WTC11 (cell line): Measurements from ENCODE around the gene METRNL. TPM values are rescaled to one million over a fixed set of nuclear protein-coding genes. Genes with fewer than 3 reads are reported as not detected.
A peak's percentile ranks its signal among the peaks of the same experiment; 100 is the strongest.

ENCODE experiments used
- ATAC-seq: fragments of 200-7000 bp; cut with Tn5 transposase; 2 replicates; pipeline ENCODE4 v1.10.0; 2021; ENCODE audit warnings: mild to moderate bottlenecking, moderate library complexity
- CTCF ChIA-PET: fragments of 300-600 bp; sonication (Branson Sonifier 250); formaldehyde crosslinking; loops from one replicate; lab custom pipeline; 2021; ENCODE audit warnings: antibody characterized with exemption; lab: Charles Lee
- POLR2A ChIA-PET: fragments of 350-600 bp; sonication (Branson Sonifier 250); formaldehyde crosslinking; loops from one replicate; lab custom pipeline; 2021; ENCODE audit warnings: antibody characterized with exemption; lab: Charles Lee
- DNase-seq: peaks from one replicate; pipeline ENCODE4 v3.0.0; 2021; ENCODE audit warnings: low spot score
- H3K27ac Mint-ChIP-seq: 2 replicates; pipeline ENCODE4 v1.8.0; 2021; ENCODE audit warnings: mixed read lengths
- H3K27me3 Mint-ChIP-seq: 2 replicates; pipeline ENCODE4 v1.8.0; 2021; ENCODE audit warnings: low read depth, mild to moderate bottlenecking, moderate library complexity, mixed read lengths
- H3K36me3 Mint-ChIP-seq: 2 replicates; pipeline ENCODE4 v1.8.0; 2021; ENCODE audit warnings: mixed read lengths
- H3K4me1 Mint-ChIP-seq: 2 replicates; pipeline ENCODE4 v1.8.0; 2022; ENCODE audit warnings: mixed read lengths
- H3K4me3 Mint-ChIP-seq: 2 replicates; pipeline ENCODE4 v1.8.0; 2021; ENCODE audit warnings: mild to moderate bottlenecking, moderate library complexity, mixed read lengths
- H3K9me3 Mint-ChIP-seq: 2 replicates; pipeline ENCODE4 v1.8.0; 2021; ENCODE audit warnings: mixed read lengths
- CREB1 ChIP-seq: sonication (generic); formaldehyde crosslinking; IDR thresholded peaks from 2 replicates; pipeline ENCODE4 v1.8.0; 2023; ENCODE audit warnings: mild to moderate bottlenecking, missing genetic modification reagents
- ESRRA ChIP-seq: sonication (generic); formaldehyde crosslinking; IDR thresholded peaks from 2 replicates; pipeline ENCODE4 v1.8.1; 2022; ENCODE audit warnings: mild to moderate bottlenecking, missing genetic modification reagents, borderline replicate concordance
- GRHL2 ChIP-seq: fragments of 250-450 bp; sonication (Bioruptor Pico); IDR thresholded peaks from 2 replicates; pipeline ENCODE4 v1.8.0; 2022; ENCODE audit warnings: mild to moderate bottlenecking, moderate library complexity; ENCODE audit not compliant: insufficient replicate concordance, severe bottlenecking
- HMGA2 ChIP-seq: fragments of 250-450 bp; sonication (Bioruptor Pico); IDR thresholded peaks from 2 replicates; pipeline ENCODE4 v1.4.0; 2021; ENCODE audit warnings: mild to moderate bottlenecking, moderate library complexity
- IRF2 ChIP-seq: sonication (generic); formaldehyde crosslinking; IDR thresholded peaks from 2 replicates; pipeline ENCODE4 v1.8.0; 2022; ENCODE audit warnings: low read depth, missing genetic modification reagents, borderline replicate concordance
- MYBL2 ChIP-seq: sonication (generic); formaldehyde crosslinking; IDR thresholded peaks from 2 replicates; pipeline ENCODE4 v1.8.1; 2023; ENCODE audit warnings: mild to moderate bottlenecking, moderate library complexity, missing genetic modification reagents
- NR1H2 ChIP-seq: sonication (generic); formaldehyde crosslinking; IDR thresholded peaks from 2 replicates; pipeline ENCODE4 v1.9.0; 2021; ENCODE audit warnings: mild to moderate bottlenecking, moderate library complexity, missing genetic modification reagents
- NR2C2 ChIP-seq: sonication (generic); formaldehyde crosslinking; IDR thresholded peaks from 2 replicates; pipeline ENCODE4 v1.8.0; 2022; ENCODE audit warnings: mild to moderate bottlenecking, missing genetic modification reagents
- OVOL2 ChIP-seq: fragments of 250-450 bp; sonication (Bioruptor Pico); IDR thresholded peaks from 2 replicates; pipeline ENCODE4 v1.9.0; 2021; ENCODE audit warnings: mild to moderate bottlenecking, borderline replicate concordance
- RELA ChIP-seq: sonication (generic); formaldehyde crosslinking; IDR thresholded peaks from 2 replicates; pipeline ENCODE4 v1.8.1; 2022; ENCODE audit warnings: missing genetic modification reagents, mild to moderate bottlenecking, borderline replicate concordance
- SMAD4 ChIP-seq: sonication (generic); formaldehyde crosslinking; IDR thresholded peaks from 2 replicates; pipeline ENCODE4 v1.8.0; 2022; ENCODE audit warnings: mild to moderate bottlenecking, missing genetic modification reagents
- ZNF219 ChIP-seq: sonication (generic); formaldehyde crosslinking; IDR thresholded peaks from 2 replicates; pipeline ENCODE4 v1.8.0; 2023; ENCODE audit warnings: missing genetic modification reagents, mild to moderate bottlenecking, borderline replicate concordance
- total RNA-seq: library from RNA; stranded (reverse); gene quantifications from 3 replicates; pipeline ENCODE4 v1.2.3, GENCODE V29; 2021
- TF ChIP-seq, protein P1 (sequence below): sonication (generic); formaldehyde crosslinking; IDR thresholded peaks from 2 replicates; pipeline ENCODE4 v1.8.1; 2022; ENCODE audit warnings: low read depth, mild to moderate bottlenecking, moderate library complexity, missing genetic modification reagents, borderline replicate concordance
- TF ChIP-seq, protein P2 (sequence below): sonication (generic); formaldehyde crosslinking; IDR thresholded peaks from 2 replicates; pipeline ENCODE4 v1.8.1; 2023; ENCODE audit warnings: mild to moderate bottlenecking, missing genetic modification reagents
- TF ChIP-seq, protein P3 (sequence below): fragments of 250-450 bp; sonication (Bioruptor Pico); IDR thresholded peaks from 2 replicates; pipeline ENCODE4 v2.1.2; 2022; ENCODE audit warnings: mild to moderate bottlenecking, moderate library complexity
- TF ChIP-seq, protein P4 (sequence below): sonication (generic); formaldehyde crosslinking; IDR thresholded peaks from 2 replicates; pipeline ENCODE4 v1.8.1; 2023; ENCODE audit warnings: mild to moderate bottlenecking, missing genetic modification reagents, moderate library complexity
- TF ChIP-seq, protein P5 (sequence below): sonication (generic); formaldehyde crosslinking; IDR thresholded peaks from 2 replicates; pipeline ENCODE4 v1.8.0; 2022; ENCODE audit warnings: mild to moderate bottlenecking, missing genetic modification reagents
- TF ChIP-seq, protein P6 (sequence below): sonication (generic); formaldehyde crosslinking; IDR thresholded peaks from 2 replicates; pipeline ENCODE4 v1.8.1; 2022; ENCODE audit warnings: mild to moderate bottlenecking, moderate library complexity, missing genetic modification reagents
- TF ChIP-seq, protein P7 (sequence below): sonication (generic); formaldehyde crosslinking; IDR thresholded peaks from 2 replicates; pipeline ENCODE4 v1.8.0; 2022; ENCODE audit warnings: mild to moderate bottlenecking, missing genetic modification reagents
- TF ChIP-seq, protein P8 (sequence below): fragments of 250-450 bp; sonication (Bioruptor Pico); IDR thresholded peaks from 2 replicates; pipeline ENCODE4 v1.9.0; 2021; ENCODE audit warnings: moderate library complexity, mild to moderate bottlenecking, inconsistent platforms, borderline replicate concordance
- TF ChIP-seq, protein P9 (sequence below): sonication (generic); formaldehyde crosslinking; IDR thresholded peaks from 2 replicates; pipeline ENCODE4 v1.8.1; 2022; ENCODE audit warnings: mild to moderate bottlenecking, missing genetic modification reagents, moderate library complexity, borderline replicate concordance

Gene METRNL
- total RNA-seq, 1 experiment from 2014 or later: 27.7 TPM

DNA sequence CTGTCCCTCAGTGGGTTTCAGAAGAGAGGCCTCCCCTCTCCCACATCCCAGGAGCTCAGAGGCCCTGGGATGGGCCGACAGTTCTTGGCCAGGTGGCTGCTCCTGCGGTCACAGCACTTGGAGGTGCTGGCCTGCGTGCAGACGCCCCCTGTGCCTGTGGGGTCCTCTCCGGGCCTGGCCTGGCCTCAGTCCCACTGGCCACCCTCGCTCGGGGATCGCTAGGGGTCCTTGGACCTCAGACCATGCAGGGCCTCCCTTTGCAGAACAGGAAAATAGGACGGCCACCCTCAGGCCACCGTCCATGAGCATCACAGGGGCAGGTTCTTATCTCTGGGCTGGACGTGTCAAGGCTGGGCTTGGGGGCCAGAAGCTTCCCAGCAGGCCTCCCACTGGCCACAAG lies 30.0 kb downstream of the METRNL start:
- Mint-ChIP-seq H3K4me1 (peaks cover 9% of the 10 kb centered on the region; the same call in 1 of the 2 replicates), H3K27me3 (no peaks in the 10 kb centered on the region), H3K36me3 (no peaks in the 10 kb centered on the region), H3K27ac (no peak overlapping the region), H3K9me3 (peaks cover 4% of the 10 kb centered on the region; the same call in 1 of the 2 replicates), H3K4me3 (no peak overlapping the region)
- ChIA-PET CTCF (no interaction called here), POLR2A (no interaction called here)
- ATAC-seq (no peak), DNase-seq (no peak)
- TF ChIP-seq, protein P1, sequence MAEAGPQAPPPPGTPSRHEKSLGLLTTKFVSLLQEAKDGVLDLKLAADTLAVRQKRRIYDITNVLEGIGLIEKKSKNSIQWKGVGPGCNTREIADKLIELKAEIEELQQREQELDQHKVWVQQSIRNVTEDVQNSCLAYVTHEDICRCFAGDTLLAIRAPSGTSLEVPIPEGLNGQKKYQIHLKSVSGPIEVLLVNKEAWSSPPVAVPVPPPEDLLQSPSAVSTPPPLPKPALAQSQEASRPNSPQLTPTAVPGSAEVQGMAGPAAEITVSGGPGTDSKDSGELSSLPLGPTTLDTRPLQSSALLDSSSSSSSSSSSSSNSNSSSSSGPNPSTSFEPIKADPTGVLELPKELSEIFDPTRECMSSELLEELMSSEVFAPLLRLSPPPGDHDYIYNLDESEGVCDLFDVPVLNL (CRISPR knock-in tag): no peak
- TF ChIP-seq HMGA2 (CRISPR knock-in tag) (no peak), SMAD4 (no peak), GRHL2 (no peak), CREB1 (CRISPR knock-in tag) (no peak)
- TF ChIP-seq, protein P2, sequence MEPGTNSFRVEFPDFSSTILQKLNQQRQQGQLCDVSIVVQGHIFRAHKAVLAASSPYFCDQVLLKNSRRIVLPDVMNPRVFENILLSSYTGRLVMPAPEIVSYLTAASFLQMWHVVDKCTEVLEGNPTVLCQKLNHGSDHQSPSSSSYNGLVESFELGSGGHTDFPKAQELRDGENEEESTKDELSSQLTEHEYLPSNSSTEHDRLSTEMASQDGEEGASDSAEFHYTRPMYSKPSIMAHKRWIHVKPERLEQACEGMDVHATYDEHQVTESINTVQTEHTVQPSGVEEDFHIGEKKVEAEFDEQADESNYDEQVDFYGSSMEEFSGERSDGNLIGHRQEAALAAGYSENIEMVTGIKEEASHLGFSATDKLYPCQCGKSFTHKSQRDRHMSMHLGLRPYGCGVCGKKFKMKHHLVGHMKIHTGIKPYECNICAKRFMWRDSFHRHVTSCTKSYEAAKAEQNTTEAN (CRISPR knock-in tag): no peak
- TF ChIP-seq, protein P3, sequence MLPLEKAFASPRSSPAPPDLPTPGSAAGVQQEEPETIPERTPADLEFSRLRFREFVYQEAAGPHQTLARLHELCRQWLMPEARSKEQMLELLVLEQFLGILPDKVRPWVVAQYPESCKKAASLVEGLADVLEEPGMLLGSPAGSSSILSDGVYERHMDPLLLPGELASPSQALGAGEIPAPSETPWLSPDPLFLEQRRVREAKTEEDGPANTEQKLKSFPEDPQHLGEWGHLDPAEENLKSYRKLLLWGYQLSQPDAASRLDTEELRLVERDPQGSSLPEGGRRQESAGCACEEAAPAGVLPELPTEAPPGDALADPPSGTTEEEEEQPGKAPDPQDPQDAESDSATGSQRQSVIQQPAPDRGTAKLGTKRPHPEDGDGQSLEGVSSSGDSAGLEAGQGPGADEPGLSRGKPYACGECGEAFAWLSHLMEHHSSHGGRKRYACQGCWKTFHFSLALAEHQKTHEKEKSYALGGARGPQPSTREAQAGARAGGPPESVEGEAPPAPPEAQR (CRISPR knock-in tag): no peak
- TF ChIP-seq, protein P4, sequence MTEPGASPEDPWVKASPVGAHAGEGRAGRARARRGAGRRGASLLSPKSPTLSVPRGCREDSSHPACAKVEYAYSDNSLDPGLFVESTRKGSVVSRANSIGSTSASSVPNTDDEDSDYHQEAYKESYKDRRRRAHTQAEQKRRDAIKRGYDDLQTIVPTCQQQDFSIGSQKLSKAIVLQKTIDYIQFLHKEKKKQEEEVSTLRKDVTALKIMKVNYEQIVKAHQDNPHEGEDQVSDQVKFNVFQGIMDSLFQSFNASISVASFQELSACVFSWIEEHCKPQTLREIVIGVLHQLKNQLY (CRISPR knock-in tag): no peak

DNA sequence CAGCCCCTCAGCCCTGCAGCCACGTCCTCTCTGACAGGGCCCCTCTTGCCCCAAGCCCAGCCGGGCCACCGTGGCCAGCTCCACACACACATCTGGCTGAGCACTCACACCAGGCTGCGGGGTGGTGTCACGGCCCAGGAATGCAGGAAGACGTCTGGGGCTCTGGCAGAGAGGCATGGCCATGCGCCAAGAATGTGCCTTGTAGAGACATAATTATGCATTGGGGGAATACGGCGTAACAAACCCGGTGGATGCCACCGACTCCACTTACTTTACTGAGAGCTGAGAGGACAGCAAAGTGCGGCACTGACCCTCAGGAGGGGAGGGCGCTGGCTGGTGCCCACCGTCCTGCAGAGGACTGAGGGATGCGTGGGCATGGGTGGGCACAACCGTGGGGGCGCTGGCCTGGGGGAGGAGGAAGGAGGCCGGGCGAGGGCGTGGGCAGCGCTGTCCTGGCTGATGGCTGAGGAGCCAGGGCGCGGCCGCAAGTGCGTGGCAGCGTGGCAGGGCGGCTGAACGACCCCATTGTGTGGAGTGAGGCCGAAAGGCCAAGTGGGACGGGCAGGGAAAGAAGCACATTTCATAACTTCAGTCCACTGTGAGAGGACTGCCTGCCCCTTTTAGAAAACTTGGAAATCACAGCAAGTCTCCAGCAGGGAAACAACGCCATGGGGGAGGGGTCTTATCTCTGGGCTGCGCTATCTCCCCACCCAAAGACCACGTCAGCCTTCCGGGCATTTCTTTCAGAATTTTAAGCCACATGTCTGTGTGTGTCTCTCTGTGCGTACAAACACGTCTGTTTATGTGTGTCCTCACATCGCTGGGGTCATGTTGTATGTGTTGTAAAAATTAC lies 30.6 kb downstream of the METRNL start:
- no peak overlapping the region for H3K4me3 Mint-ChIP-seq
- H3K9me3 Mint-ChIP-seq: peaks cover 4% of the 10 kb centered on the region; the same call in 1 of the 2 replicates
- H3K4me1 Mint-ChIP-seq: 0 out of 2 replicates have a peak, but pooled peaks cover 6% of the 10 kb centered on the region
- ATAC-seq (no peak), DNase-seq (no peak)
- no peaks in the 10 kb centered on the region for H3K36me3 Mint-ChIP-seq
- H3K27me3 Mint-ChIP-seq: no peaks in the 10 kb centered on the region
- TF ChIP-seq ESRRA (CRISPR knock-in tag) (no peak), RELA (CRISPR knock-in tag) (no peak), ZNF219 (CRISPR knock-in tag) (no peak), OVOL2 (no peak), IRF2 (CRISPR knock-in tag) (no peak)
- TF ChIP-seq, protein P5, sequence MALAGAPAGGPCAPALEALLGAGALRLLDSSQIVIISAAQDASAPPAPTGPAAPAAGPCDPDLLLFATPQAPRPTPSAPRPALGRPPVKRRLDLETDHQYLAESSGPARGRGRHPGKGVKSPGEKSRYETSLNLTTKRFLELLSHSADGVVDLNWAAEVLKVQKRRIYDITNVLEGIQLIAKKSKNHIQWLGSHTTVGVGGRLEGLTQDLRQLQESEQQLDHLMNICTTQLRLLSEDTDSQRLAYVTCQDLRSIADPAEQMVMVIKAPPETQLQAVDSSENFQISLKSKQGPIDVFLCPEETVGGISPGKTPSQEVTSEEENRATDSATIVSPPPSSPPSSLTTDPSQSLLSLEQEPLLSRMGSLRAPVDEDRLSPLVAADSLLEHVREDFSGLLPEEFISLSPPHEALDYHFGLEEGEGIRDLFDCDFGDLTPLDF (CRISPR knock-in tag): no peak
- H3K27ac Mint-ChIP-seq: 0 out of 2 replicates have a peak overlapping the region, but pooled peaks have one; percentile 15
- ChIA-PET CTCF (no interaction called here), POLR2A (no interaction called here)

DNA sequence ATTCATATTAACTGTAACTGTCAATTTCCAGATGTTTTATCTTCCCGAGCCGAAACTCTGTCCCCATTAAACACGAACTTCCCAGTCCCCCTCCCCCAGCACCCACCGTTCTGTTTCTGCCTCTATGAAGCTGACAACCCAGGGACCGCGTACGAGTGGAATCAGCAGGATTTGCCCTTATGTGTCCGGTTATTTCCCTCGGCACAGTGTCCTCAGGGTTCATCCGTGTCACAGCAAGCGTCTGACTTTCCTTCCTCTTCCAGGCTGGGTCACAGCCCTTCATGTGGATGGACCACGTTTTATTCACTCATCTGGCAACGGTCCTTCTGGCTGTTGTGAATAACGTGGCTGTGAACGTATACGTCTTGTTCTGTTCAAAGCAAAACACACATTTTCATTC lies 31.3 kb downstream of the METRNL start:
- H3K9me3 Mint-ChIP-seq: peaks cover 4% of the 10 kb centered on the region; the same call in 1 of the 2 replicates
- no peaks in the 10 kb centered on the region for H3K36me3 Mint-ChIP-seq
- DNase-seq (no peak), ATAC-seq (no peak)
- no peak overlapping the region for H3K4me3 Mint-ChIP-seq
- H3K27me3 Mint-ChIP-seq: no peaks in the 10 kb centered on the region
- H3K27ac Mint-ChIP-seq: no peak overlapping the region
- 0 out of 2 replicates have a peak, but pooled peaks cover 6% of the 10 kb centered on the region for H3K4me1 Mint-ChIP-seq
- ChIA-PET CTCF (no interaction called here), POLR2A (no interaction called here)
- TF ChIP-seq, protein P6, sequence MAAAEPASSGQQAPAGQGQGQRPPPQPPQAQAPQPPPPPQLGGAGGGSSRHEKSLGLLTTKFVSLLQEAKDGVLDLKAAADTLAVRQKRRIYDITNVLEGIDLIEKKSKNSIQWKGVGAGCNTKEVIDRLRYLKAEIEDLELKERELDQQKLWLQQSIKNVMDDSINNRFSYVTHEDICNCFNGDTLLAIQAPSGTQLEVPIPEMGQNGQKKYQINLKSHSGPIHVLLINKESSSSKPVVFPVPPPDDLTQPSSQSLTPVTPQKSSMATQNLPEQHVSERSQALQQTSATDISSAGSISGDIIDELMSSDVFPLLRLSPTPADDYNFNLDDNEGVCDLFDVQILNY: no peak
- TF ChIP-seq, protein P7, sequence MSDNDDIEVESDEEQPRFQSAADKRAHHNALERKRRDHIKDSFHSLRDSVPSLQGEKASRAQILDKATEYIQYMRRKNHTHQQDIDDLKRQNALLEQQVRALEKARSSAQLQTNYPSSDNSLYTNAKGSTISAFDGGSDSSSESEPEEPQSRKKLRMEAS: no peak
- TF ChIP-seq NR2C2 (CRISPR knock-in tag): no peak
- TF ChIP-seq, protein P8, sequence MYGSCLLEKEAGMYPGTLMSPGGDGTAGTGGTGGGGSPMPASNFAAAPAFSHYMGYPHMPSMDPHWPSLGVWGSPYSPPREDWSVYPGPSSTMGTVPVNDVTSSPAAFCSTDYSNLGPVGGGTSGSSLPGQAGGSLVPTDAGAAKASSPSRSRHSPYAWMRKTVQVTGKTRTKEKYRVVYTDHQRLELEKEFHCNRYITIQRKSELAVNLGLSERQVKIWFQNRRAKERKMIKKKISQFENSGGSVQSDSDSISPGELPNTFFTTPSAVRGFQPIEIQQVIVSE (CRISPR knock-in tag): no peak
- no peak for TF ChIP-seq MYBL2 (CRISPR knock-in tag)
- TF ChIP-seq, protein P9, sequence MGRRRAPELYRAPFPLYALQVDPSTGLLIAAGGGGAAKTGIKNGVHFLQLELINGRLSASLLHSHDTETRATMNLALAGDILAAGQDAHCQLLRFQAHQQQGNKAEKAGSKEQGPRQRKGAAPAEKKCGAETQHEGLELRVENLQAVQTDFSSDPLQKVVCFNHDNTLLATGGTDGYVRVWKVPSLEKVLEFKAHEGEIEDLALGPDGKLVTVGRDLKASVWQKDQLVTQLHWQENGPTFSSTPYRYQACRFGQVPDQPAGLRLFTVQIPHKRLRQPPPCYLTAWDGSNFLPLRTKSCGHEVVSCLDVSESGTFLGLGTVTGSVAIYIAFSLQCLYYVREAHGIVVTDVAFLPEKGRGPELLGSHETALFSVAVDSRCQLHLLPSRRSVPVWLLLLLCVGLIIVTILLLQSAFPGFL: no peak
- TF ChIP-seq HMGA2 (CRISPR knock-in tag): no peak
- no peak for TF ChIP-seq NR1H2 (CRISPR knock-in tag)
- no peak for TF ChIP-seq IRF2 (CRISPR knock-in tag)
